ENCODE results near the gene ZRANB3.

DNA sequence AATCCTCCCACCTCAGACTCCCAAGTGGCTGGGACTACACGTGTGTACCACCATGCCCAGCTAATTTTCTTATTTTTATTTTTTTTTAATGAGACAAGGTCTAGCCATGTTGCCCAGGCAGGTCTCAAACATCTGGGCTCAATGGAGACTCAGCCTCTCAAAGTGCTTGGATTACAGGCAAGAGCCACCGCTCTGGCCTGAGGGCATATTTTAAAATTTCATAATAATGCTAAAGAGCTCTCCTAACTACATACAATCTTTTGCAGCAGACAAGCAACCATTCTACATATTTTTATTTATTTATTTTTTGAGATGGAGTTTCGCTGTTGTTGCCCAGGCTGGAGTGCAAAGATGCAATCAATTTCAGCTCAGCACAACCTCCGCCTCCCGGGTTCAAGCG, 271.9 kb downstream of the ZRANB3 start:
- TF ChIP-seq, protein P1, sequence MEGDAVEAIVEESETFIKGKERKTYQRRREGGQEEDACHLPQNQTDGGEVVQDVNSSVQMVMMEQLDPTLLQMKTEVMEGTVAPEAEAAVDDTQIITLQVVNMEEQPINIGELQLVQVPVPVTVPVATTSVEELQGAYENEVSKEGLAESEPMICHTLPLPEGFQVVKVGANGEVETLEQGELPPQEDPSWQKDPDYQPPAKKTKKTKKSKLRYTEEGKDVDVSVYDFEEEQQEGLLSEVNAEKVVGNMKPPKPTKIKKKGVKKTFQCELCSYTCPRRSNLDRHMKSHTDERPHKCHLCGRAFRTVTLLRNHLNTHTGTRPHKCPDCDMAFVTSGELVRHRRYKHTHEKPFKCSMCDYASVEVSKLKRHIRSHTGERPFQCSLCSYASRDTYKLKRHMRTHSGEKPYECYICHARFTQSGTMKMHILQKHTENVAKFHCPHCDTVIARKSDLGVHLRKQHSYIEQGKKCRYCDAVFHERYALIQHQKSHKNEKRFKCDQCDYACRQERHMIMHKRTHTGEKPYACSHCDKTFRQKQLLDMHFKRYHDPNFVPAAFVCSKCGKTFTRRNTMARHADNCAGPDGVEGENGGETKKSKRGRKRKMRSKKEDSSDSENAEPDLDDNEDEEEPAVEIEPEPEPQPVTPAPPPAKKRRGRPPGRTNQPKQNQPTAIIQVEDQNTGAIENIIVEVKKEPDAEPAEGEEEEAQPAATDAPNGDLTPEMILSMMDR (IDR thresholded peaks at IDR 0.05): no peak
- TF ChIP-seq EP300 (IDR thresholded peaks at IDR 0.05): no peak

All from tibial nerve (tissue), 4 donors.